Measurements from ENCODE around the gene SMPD3.

DNA sequence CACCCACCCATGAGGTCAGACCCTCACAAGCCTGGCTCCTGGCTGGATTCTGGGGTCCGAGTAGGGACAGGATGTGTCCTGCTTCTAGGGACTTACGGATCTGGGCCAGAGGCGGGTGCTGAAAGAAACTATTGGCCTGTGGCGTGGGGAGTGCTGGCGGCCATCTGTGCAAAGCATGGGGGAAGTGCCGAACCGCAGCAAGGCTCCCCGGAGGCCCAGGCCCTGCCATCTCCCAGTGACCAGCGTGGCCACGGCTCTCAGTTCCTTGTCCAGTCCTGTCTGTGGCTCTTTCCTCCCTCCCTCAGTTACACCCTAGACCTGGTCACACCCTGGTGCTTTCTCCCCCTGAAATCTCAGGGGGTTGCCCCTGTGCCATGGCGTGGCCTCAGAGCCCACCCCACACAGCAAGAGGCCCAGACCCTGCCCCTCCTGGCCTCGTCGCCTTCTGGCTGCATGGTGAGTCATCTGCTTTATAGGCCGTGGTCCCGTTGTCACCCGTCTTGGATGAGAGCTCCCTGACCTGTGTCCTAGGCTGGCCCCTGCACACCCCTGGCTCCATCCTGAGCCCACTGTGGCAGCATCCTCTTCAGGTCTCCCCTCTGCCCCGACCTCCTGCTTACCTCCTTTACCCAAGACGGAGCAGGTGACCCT lies 83.0 kb downstream of the SMPD3 start:
- TF ChIP-seq, protein P1, sequence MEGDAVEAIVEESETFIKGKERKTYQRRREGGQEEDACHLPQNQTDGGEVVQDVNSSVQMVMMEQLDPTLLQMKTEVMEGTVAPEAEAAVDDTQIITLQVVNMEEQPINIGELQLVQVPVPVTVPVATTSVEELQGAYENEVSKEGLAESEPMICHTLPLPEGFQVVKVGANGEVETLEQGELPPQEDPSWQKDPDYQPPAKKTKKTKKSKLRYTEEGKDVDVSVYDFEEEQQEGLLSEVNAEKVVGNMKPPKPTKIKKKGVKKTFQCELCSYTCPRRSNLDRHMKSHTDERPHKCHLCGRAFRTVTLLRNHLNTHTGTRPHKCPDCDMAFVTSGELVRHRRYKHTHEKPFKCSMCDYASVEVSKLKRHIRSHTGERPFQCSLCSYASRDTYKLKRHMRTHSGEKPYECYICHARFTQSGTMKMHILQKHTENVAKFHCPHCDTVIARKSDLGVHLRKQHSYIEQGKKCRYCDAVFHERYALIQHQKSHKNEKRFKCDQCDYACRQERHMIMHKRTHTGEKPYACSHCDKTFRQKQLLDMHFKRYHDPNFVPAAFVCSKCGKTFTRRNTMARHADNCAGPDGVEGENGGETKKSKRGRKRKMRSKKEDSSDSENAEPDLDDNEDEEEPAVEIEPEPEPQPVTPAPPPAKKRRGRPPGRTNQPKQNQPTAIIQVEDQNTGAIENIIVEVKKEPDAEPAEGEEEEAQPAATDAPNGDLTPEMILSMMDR (IDR thresholded peaks at IDR 0.05) = no peak
- no peak for TF ChIP-seq POLR2A (IDR thresholded peaks at IDR 0.05)
